ENCODE data around the gene ALG1. TPM values are rescaled to one million over a fixed set of nuclear protein-coding genes. Genes with fewer than 3 reads are reported as not detected.
"Not testable (repeated sequence)": the region's sequence is repeated elsewhere in the genome, so short reads cannot be mapped to it uniquely, and the experiment has no call there.

The ALG1 gene
- total and polyA plus RNA-seq, 2 of the 13 experiments (the other 11 are each of a cell fraction or from before 2014, with no cell fraction given) = 43.3 to 75.6 TPM

GRCh38 chr16:5098221-5099159, 26.8 kb downstream of the ALG1 start (continued):
- TF ChIP-seq ZNF772 (CRISPR knock-in tag; IDR thresholded peaks at IDR 0.05) (peak; percentile 78), SIN3A (IDR thresholded peaks at IDR 0.05; ENCODE audit: borderline replicate concordance, low read depth, low read length) (peak; percentile 34; the same call in 1 of the 2 replicates), FOXP4 (CRISPR knock-in tag; IDR thresholded peaks at IDR 0.05) (peak; percentile 17; the same call in 1 of the 2 replicates), MEIS1 (CRISPR knock-in tag; IDR thresholded peaks at IDR 0.05; ENCODE audit: borderline replicate concordance) (0 out of 2 replicates have a peak, but pooled peaks have one; percentile 10), PRDM10 (CRISPR knock-in tag; IDR thresholded peaks at IDR 0.05; ENCODE audit: low read depth) (0 out of 2 replicates have a peak, but pooled peaks have one; percentile 14), HOMEZ (CRISPR knock-in tag; IDR thresholded peaks at IDR 0.05; ENCODE audit: low read depth) (0 out of 2 replicates have a peak, but pooled peaks have one; percentile 7), CREB1 (IDR thresholded peaks at IDR 0.05) (peak; percentile 55), ZNF460 (CRISPR knock-in tag; IDR thresholded peaks at IDR 0.05; ENCODE audit: borderline replicate concordance) (peak; percentile 17; the same call in 1 of the 2 replicates), ZBED4 (CRISPR knock-in tag; IDR thresholded peaks at IDR 0.05; ENCODE audit: borderline replicate concordance) (0 out of 2 replicates have a peak, but pooled peaks have one; percentile 67), ZNF333 (CRISPR knock-in tag; IDR thresholded peaks at IDR 0.05; ENCODE audit: borderline replicate concordance) (peak; percentile 43; the same call in 1 of the 2 replicates), FOXO1 (CRISPR knock-in tag; IDR thresholded peaks at IDR 0.05) (peak; percentile 31; the same call in 1 of the 2 replicates), ERF (CRISPR knock-in tag; IDR thresholded peaks at IDR 0.05) (0 out of 2 replicates have a peak, but pooled peaks have one; percentile 28), RBM39 (IDR thresholded peaks at IDR 0.05; ENCODE audit: low read depth, low read length, poor library complexity, severe bottlenecking) (peak; percentile 3), BRD4 (CRISPR knock-in tag; IDR thresholded peaks at IDR 0.05) (0 out of 2 replicates have a peak, but pooled peaks have one; percentile 40)
- not testable (repeated sequence) for TF ChIP-seq CREB1 (CRISPR knock-in tag; IDR thresholded peaks at IDR 0.05)
